ENCODE measurements around the gene ACAP1. TPM values are rescaled to one million over a fixed set of nuclear protein-coding genes. Genes with fewer than 3 reads are reported as not detected.

Gene ACAP1
- total RNA-seq, 1 donor from 2014 or later = 3.6 TPM

- peaks cover 4% of the 10 kb centered on the region for H3K36me3 ChIP-seq (ENCODE audit: control insufficient read depth, insufficient read depth, low read length)
- no peaks in the 10 kb centered on the region for H3K27me3 ChIP-seq (ENCODE audit: control insufficient read depth, insufficient read depth, low read length)
- no peak overlapping the region for H3K4me3 ChIP-seq (ENCODE audit: low read depth, low read length)
- DNase-seq (ENCODE audit: low read depth) = no peak
- TF ChIP-seq CTCF (IDR thresholded peaks at IDR 0.05; ENCODE audit: insufficient read depth, low read length, poor library complexity, severe bottlenecking) = no peak
These were observed 9.3 kb upstream of the ACAP1 start for GRCh38 chr17:7327056-7327455.

GRCh38 chr17:7327501-7327900, 8.8 kb upstream of the ACAP1 start:
- no peak for DNase-seq (ENCODE audit: low read depth)
- TF ChIP-seq CTCF (IDR thresholded peaks at IDR 0.05; ENCODE audit: insufficient read depth, low read length, poor library complexity, severe bottlenecking) = no peak
- no peak overlapping the region for H3K4me3 ChIP-seq (ENCODE audit: low read depth, low read length)
- H3K36me3 ChIP-seq (ENCODE audit: control insufficient read depth, insufficient read depth, low read length) = peaks cover 4% of the 10 kb centered on the region
- H3K27me3 ChIP-seq (ENCODE audit: control insufficient read depth, insufficient read depth, low read length) = no peaks in the 10 kb centered on the region

- no peak for TF ChIP-seq CTCF (IDR thresholded peaks at IDR 0.05; ENCODE audit: insufficient read depth, low read length, poor library complexity, severe bottlenecking)
- DNase-seq (ENCODE audit: low read depth) = no peak
- Histone ChIP-seq H3K36me3 (ENCODE audit: control insufficient read depth, insufficient read depth, low read length) (peaks cover 4% of the 10 kb centered on the region), H3K27me3 (ENCODE audit: control insufficient read depth, insufficient read depth, low read length) (no peaks in the 10 kb centered on the region), H3K4me3 (ENCODE audit: low read depth, low read length) (no peak overlapping the region)
These were observed 8.3 kb upstream of the ACAP1 start for GRCh38 chr17:7328009-7328408.

- peak; percentile 1 for TF ChIP-seq CTCF (IDR thresholded peaks at IDR 0.05; ENCODE audit: insufficient read depth, low read length, poor library complexity, severe bottlenecking)
- H3K27me3 ChIP-seq (ENCODE audit: control insufficient read depth, insufficient read depth, low read length) = no peaks in the 10 kb centered on the region
- H3K36me3 ChIP-seq (ENCODE audit: control insufficient read depth, insufficient read depth, low read length) = no peaks in the 10 kb centered on the region
- H3K4me3 ChIP-seq (ENCODE audit: low read depth, low read length) = peak within 1 kb of the TSS; percentile 98
- DNase-seq (ENCODE audit: low read depth) = no peak
These were observed 7.4 kb upstream of the ACAP1 start, which contains the start of gene NEURL4 for GRCh38 chr17:7328840-7329373. Gene NEURL4, minus strand, starts transcription at chr17:7329335. Its CDS starts 23 bp downstream, at chr17:7329312.

GRCh38 chr17:7329374-7329996, 6.8 kb upstream of the ACAP1 start:
- Histone ChIP-seq H3K36me3 (ENCODE audit: control insufficient read depth, insufficient read depth, low read length) (no peaks in the 10 kb centered on the region), H3K4me3 (ENCODE audit: low read depth, low read length) (peak overlapping the region; percentile 98), H3K27me3 (ENCODE audit: control insufficient read depth, insufficient read depth, low read length) (no peaks in the 10 kb centered on the region)
- no peak for TF ChIP-seq CTCF (IDR thresholded peaks at IDR 0.05; ENCODE audit: insufficient read depth, low read length, poor library complexity, severe bottlenecking)
- peak; percentile 96 for DNase-seq (ENCODE audit: low read depth)

Measured in kidney epithelial cell (primary cell).